GM12891 (cell line): Measurements from ENCODE around the gene CSGALNACT2.

ENCODE experiments used
- POLR2A ChIP-seq: IDR thresholded peaks from 2 replicates; pipeline ENCODE4 v1.6.1; 2011; ENCODE audit warnings: low read depth, low read length, control low read depth
- POLR2AphosphoS5 ChIP-seq: IDR thresholded peaks from 2 replicates; pipeline ENCODE4 v1.6.1; 2011; ENCODE audit warnings: low read depth, low read length, control low read depth

DNA sequence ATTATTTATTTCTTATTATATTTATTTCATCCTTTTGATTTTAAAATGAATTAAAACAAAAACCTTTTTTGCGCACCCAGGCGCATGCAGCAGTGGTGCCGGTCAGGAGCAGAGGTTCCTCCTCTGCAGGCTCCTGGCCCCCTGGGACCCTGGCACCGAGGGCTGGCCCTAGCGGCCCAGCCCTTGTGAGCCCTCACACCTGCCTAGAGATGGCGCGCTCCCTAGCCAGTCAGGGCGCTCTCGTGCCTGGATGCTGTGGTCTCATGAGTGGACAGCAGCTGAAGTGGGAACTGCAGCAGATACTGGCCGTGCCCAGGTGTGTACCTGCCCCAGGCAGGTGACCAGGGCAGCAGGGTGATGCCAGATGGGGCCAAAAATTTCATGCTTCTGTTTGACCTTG is 47.6 kb upstream of the CSGALNACT2 start:
- TF ChIP-seq POLR2A: no peak
- no peak for TF ChIP-seq POLR2AphosphoS5
